Keratinocyte (primary cell): Measurements from ENCODE around the gene MCCD1.

Source experiments
- CTCF ChIP-seq, 3 experiments: IDR thresholded peaks in 1 of 3; conservative IDR thresholded peaks in 1 of 3; optimal IDR thresholded peaks in 1 of 3; 2 replicates in 2 of 3; 3 replicates in 1 of 3; pipeline versions ENCODE3 to v1.5.1; 2011; ENCODE audit warnings: low read length in 3 of 3, mild to moderate bottlenecking in 3 of 3, moderate library complexity in 2 of 3, control low read depth in 1 of 3, inconsistent platforms in 1 of 3; ENCODE audit not compliant: insufficient read depth in 2 of 3; ENCODE audit errors: extremely low read depth in 1 of 3
- EZH2 ChIP-seq: IDR thresholded peaks from one replicate; pipeline ENCODE4 v1.6.1; 2012; ENCODE audit warnings: inconsistent platforms, mild to moderate bottlenecking, low read length, moderate library complexity

GRCh38 chr6:31531162-31531561 is 2.4 kb downstream of the MCCD1 start:
- no peak for TF ChIP-seq CTCF (optimal IDR thresholded peaks at IDR 0.05 in 1 of 3, IDR thresholded peaks at IDR 0.05 in 1 of 3, conservative IDR thresholded peaks at IDR 0.05 in 1 of 3; ENCODE audit: extremely low read depth in 1 of 3, insufficient read depth in 2 of 3, low read length in 3 of 3)
- TF ChIP-seq EZH2: no peak
